Transverse colon (tissue), 4 donors: ENCODE measurements around the gene MBP. TPM values are rescaled to one million over a fixed set of nuclear protein-coding genes. Genes with fewer than 3 reads are reported as not detected.

Experiments
- DNase-seq: peaks from one replicate; pipeline ENCODE4 v3.0.0-alpha.2; 2019
- H3K27ac ChIP-seq, 4 donors: fragments of 200-600 bp; sonication (generic); 2 replicates each; pipeline ENCODE4 v1.5.1; 2016 to 2018; ENCODE audit warnings: inconsistent platforms in 4 of 4
- H3K27me3 ChIP-seq: fragments of 200-600 bp; sonication (generic); 2 replicates; pipeline ENCODE4 v1.5.1; 2017; ENCODE audit warnings: inconsistent platforms
- H3K36me3 ChIP-seq, 4 donors: fragments of 200-600 bp; sonication (generic); 2 replicates each; pipeline ENCODE4 v1.5.1; 2017 to 2019; ENCODE audit warnings: inconsistent platforms in 4 of 4
- H3K4me1 ChIP-seq, 4 donors: fragments of 200-600 bp; sonication (generic); 2 replicates each; pipeline ENCODE4 v1.5.1; 2017 to 2020; ENCODE audit warnings: inconsistent platforms in 4 of 4
- H3K4me3 ChIP-seq, 4 donors: fragments of 200-600 bp; sonication (generic); 1 replicate in 1 of 4; 2 replicates in 3 of 4; pipeline versions ENCODE4 v1.5.1 to v1.6.1; 2017 to 2019; ENCODE audit warnings: inconsistent platforms in 4 of 4
- H3K9me3 ChIP-seq, 2 donors: fragments of 200-600 bp; sonication (generic); 2 replicates each; pipeline ENCODE4 v1.5.1; 2017 to 2019; ENCODE audit warnings: inconsistent platforms in 2 of 2
- CTCF ChIP-seq, 5 experiments: fragments of 200-600 bp in 3 of 5; fragments of 450-650 bp in 2 of 5; sonication (generic) in 3 of 5; IDR thresholded peaks; 1 replicate in 2 of 5; 2 replicates in 3 of 5; pipeline ENCODE4 v1.5.1; 2016 to 2017; ENCODE audit warnings: antibody characterized with exemption in 5 of 5, inconsistent platforms in 3 of 5, mild to moderate bottlenecking in 2 of 5, moderate library complexity in 1 of 5
- EP300 ChIP-seq: sonication (generic); formaldehyde crosslinking; IDR thresholded peaks from one replicate; pipeline ENCODE4 v1.6.1; 2017; ENCODE audit warnings: antibody characterized with exemption, low read depth
- POLR2A ChIP-seq: fragments of 450-650 bp; IDR thresholded peaks from one replicate; pipeline ENCODE4 v1.6.1; 2016; ENCODE audit warnings: antibody characterized with exemption, mild to moderate bottlenecking, moderate library complexity
- POLR2AphosphoS5 ChIP-seq, 3 donors: sonication (generic); formaldehyde crosslinking; IDR thresholded peaks; one replicate each; pipeline ENCODE4 v1.6.1; 2016; ENCODE audit warnings: antibody characterized with exemption in 3 of 3
- WGBS, 2 donors: methylation state at CpG; one replicate each; pipeline ENCODE4 v1.1.5; 2018; ENCODE audit warnings: low coverage in 1 of 2; 5-methylcytosine and 5-hydroxymethylcytosine counted together
- in situ Hi-C, 4 donors: fragments of 200-750 bp; cut with MboI; loops; one replicate each; pipeline versions ENCODE4 v1.15.0 to v1.15.1; 2017; ENCODE audit warnings: low sequenced_read_pairs in 3 of 4, low pct_ligation_motif_present in 1 of 4, low pct_unique_long_range_greater_than_20kb in 1 of 4
- intact Hi-C: fragments of 100-400 bp; cut with DNase I; formaldehyde crosslinking; loops from one replicate; pipeline ENCODE4 v1.15.1; 2023; ENCODE audit warnings: low total_unique reads
- total RNA-seq, 4 donors: library from RNA; depleted of rRNA; stranded (reverse); fragments of >200 nt; gene quantifications; one replicate each; pipeline ENCODE4 v1.1.0, GENCODE V29; 2016

Gene MBP
- total RNA-seq, 4 donors from 2014 or later = 12.7 to 53.4 (median 41.0) TPM

- TF ChIP-seq CTCF (IDR thresholded peaks at IDR 0.05) (no peak), EP300 (no peak), POLR2AphosphoS5 (IDR thresholded peaks at IDR 0.05) (no peak), POLR2A (no peak)
- H3K27ac ChIP-seq = peak overlapping the region; percentile 10 to 61 (median 44)
These were observed 35.4 kb downstream of the MBP start for GRCh38 chr18:77096936-77097886.

GRCh38 chr18:77095391-77096371 lies 36.9 kb downstream of the MBP start:
- DNase-seq = no peak
- H3K27me3 ChIP-seq = no peaks in the 10 kb centered on the region
- in situ Hi-C loops (no loop called here), intact Hi-C loops (loop anchor here (1.0 kb wide), 1 partner anchor 24 kb away; no protein-coding TSS in a partner anchor)
- TF ChIP-seq POLR2AphosphoS5 (IDR thresholded peaks at IDR 0.05) (peak; percentile 41 to 71 (median 66)), CTCF (IDR thresholded peaks at IDR 0.05) (no peak)
- H3K4me1 ChIP-seq = peaks cover 1 to 47% (median 10%) of the 10 kb centered on the region in 4 donors
- no peak overlapping the region for H3K4me3 ChIP-seq
- no peaks in the 10 kb centered on the region for H3K36me3 ChIP-seq
- no peaks in the 10 kb centered on the region for H3K9me3 ChIP-seq
- H3K27ac ChIP-seq = peak overlapping the region; percentile 41 to 55 (median 54)
- WGBS, 2 donors = 63 to 75% methylated on average over 11 to 13 of the region's 13 CpGs

More at GRCh38 chr18:77096936-77097886, 35.4 kb downstream of the MBP start:
- Histone ChIP-seq H3K4me1 (peaks cover 14 to 63% (median 25%) of the 10 kb centered on the region in 4 donors), H3K4me3 (no peak overlapping the region), H3K9me3 (no peaks in the 10 kb centered on the region), H3K27me3 (no peaks in the 10 kb centered on the region), H3K36me3 (no peaks in the 10 kb centered on the region)
- whole genome bisulfite sequencing, 2 donors = 79 to 94% methylated on average over 2 to 11 of the region's 11 CpGs
- in situ Hi-C loops (no loop called here), intact Hi-C loops (no loop called here)
- DNase-seq = no peak

- TF ChIP-seq POLR2AphosphoS5 (IDR thresholded peaks at IDR 0.05) (no peak), POLR2A (no peak), EP300 (no peak), CTCF (IDR thresholded peaks at IDR 0.05) (no peak)
- Histone ChIP-seq H3K4me3 (no peak overlapping the region), H3K36me3 (no peaks in the 10 kb centered on the region), H3K4me1 (peaks cover 0 to 29% (median 4%) of the 10 kb centered on the region in 4 donors), H3K27me3 (no peaks in the 10 kb centered on the region), H3K9me3 (no peaks in the 10 kb centered on the region), H3K27ac (no peak overlapping the region)
- intact Hi-C loops = no loop called here
- 84 to 85% methylated on average over 4 to 12 of the region's 12 CpGs for WGBS, 2 donors
- no peak for DNase-seq
- in situ Hi-C loops = no loop called here
These were observed 39.0 kb downstream of the MBP start for GRCh38 chr18:77093586-77093985.

GRCh38 chr18:77093067-77093430 lies 39.5 kb downstream of the MBP start:
- Histone ChIP-seq H3K4me1 (peaks cover 0 to 27% (median 6%) of the 10 kb centered on the region in 4 donors), H3K9me3 (no peaks in the 10 kb centered on the region), H3K27ac (no peak overlapping the region), H3K4me3 (no peak overlapping the region), H3K27me3 (no peaks in the 10 kb centered on the region), H3K36me3 (no peaks in the 10 kb centered on the region)
- DNase-seq = no peak
- intact Hi-C loops (no loop called here), in situ Hi-C loops (no loop called here)
- WGBS, 2 donors = 92% methylated on average over 16 of the region's 16 CpGs; no CpG with 5 or more reads in 1 of the 2 donors
- no peak for TF ChIP-seq EP300
- TF ChIP-seq POLR2AphosphoS5 (IDR thresholded peaks at IDR 0.05) = no peak
- no peak for TF ChIP-seq POLR2A
- TF ChIP-seq CTCF (IDR thresholded peaks at IDR 0.05) = no peak
